Measurements from ENCODE around the gene ANKS1A.
"Not testable (repeated sequence)": the region's sequence is repeated elsewhere in the genome, so short reads cannot be mapped to it uniquely, and the experiment has no call there.

ANKS1A gene
- 18.4 to 21.1 reads per million in 2 donors for total RNA-seq

DNA sequence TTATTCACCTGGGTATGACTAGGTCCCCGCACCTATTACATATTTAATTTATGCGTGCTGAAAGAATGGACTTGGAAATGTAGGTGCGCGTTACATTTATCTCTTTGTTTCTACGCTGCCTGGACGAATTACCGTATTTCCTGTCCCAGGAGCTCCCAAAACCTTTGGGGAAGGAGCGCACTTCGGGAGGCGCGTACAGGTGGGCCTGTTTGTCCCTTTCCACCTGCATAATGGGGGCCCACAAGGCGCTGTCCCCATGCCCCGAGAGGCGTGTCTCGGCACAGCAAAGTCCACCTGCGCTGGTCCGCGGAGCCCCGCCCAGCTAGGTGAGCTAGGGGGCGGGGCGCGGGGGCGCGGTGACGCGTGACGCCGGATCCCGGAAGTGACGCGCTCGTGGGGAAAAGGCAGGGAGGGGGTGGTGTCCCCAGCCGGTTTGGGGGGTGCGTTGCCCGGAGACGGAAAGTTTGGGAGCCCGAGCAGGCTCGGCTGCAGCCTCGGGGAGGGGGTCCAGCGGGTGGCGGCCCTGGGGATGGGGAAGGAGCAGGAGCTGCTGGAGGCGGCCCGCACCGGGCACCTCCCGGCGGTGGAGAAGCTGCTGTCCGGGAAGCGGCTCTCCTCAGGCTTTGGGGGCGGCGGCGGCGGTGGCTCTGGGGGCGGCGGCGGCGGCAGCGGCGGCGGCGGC lies at the start of gene ANKS1A:
ANKS1A (plus strand) TSS at position 382 of the 682 bp plus-strand sequence; CDS start at position 530, 148 bp downstream.
- peak; percentile 82 to 90 (median 88) for DNase-seq

DNA sequence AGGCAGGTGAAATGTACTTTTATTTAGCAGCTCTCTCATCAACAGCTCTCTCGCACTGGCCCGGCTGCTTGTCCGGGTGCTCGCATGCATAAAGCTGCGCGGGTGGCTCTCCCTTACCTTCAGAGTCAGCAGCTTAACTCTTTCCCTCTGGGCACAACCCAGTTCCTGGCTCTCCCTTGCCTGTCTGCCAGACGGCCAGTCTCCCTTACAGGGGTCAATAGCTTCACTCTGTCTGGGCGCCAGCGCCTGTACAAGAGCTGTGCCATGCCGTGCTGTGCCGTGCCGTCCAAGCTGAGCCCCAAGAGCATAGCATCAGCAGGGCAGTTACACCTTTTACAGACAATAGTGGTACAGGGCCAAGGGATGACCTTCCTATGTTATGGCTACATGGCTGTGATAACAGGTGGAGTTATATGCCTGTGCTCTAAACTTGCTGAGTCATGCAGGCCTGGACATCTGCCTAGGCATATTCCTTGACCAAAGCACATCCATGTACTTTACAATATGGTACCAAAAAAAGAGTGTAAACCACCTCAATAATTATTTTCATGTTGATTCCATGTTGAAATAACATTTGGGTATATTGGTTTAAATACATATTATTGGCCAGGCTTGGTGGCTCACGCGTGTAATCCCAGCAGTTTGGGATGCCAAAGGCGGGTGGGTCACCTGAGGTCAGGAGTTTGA lies 49.2 kb upstream of the ANKS1A start:
- DNase-seq = no peak

- DNase-seq = not testable (repeated sequence)
Measured at GRCh38 chr6:34849066-34849465, 40.0 kb upstream of the ANKS1A start.

- DNase-seq = no peak
Measured at GRCh38 chr6:34851361-34851760, 37.7 kb upstream of the ANKS1A start.

GRCh38 chr6:34852406-34853085 lies 36.5 kb upstream of the ANKS1A start:
- DNase-seq = no peak

GRCh38 chr6:34855463-34855862 lies 33.6 kb upstream of the ANKS1A start:
- no peak for DNase-seq

- no peak for DNase-seq
Measured at GRCh38 chr6:34858681-34859080, 30.4 kb upstream of the ANKS1A start.

DNA sequence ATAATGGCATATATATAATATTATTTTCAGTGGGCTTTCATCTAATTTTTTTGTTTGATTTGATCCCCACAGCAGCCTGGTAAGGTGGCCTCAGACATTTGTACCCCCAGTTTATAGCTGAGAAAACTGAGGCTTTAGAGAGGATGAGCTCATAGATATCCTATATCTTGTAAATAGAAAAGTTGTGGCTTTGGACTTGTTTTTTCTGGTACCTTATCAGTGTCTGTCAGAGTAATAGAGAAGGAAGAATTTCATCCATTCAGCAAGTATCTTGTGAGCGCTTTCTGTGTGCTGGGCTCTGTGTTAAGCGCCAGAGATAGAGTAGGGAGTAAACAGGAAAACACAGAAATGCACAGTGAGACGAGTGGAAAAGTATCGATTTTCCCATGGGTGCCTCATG lies 29.1 kb upstream of the ANKS1A start:
- no peak for DNase-seq

GRCh38 chr6:34860776-34861175 lies 28.3 kb upstream of the ANKS1A start:
- DNase-seq = no peak

DNA sequence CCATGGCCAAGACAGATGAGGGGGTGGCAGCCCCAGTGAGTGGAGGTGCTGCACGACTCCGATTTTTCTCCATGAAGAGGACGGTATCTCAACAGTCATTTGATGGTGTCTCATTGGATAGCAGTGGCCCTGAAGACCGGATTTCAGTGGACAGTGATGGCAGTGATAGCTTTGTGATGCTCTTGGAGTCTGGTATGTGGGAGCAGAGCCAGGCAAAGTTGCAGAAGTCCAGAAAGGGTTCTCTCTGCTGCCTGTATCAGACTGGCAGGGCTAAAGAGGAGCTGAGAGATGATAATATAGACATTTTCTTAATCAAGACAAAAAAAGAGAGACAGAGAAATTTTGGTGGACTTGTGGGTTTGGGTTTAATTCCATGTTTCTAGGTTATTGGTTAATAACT lies 25.0 kb upstream of the ANKS1A start:
- DNase-seq = no peak

- DNase-seq = no peak
Measured at GRCh38 chr6:34865107-34865506, 23.9 kb upstream of the ANKS1A start.

- no peak for DNase-seq
Measured at GRCh38 chr6:34866509-34866908, 22.5 kb upstream of the ANKS1A start.

DNA sequence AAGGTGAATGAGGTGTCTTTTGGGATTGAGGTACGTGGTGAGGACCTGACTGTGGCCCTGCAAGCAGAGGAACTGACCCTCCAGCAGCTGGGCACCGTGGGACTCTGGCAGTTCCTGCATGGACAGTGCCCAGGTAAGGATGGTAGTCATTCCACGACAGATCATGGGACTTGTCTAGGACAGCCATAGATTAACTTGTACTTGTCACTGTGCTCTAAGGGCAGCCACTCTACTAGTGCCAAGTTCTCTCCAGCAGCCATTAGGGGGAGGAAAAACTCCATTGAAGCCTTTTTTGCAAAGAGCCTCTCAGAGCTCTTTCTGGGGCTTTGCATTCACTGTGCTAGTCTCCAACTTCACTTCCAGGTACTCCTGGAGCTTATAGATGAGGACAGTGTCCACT lies 21.6 kb upstream of the ANKS1A start:
- DNase-seq = peak in 1 of 5 experiments; percentile 14

- DNase-seq = no peak
Measured at GRCh38 chr6:34871853-34872252, 17.2 kb upstream of the ANKS1A start.

GRCh38 chr6:34872332-34872731 lies 16.7 kb upstream of the ANKS1A start:
- no peak for DNase-seq

DNA sequence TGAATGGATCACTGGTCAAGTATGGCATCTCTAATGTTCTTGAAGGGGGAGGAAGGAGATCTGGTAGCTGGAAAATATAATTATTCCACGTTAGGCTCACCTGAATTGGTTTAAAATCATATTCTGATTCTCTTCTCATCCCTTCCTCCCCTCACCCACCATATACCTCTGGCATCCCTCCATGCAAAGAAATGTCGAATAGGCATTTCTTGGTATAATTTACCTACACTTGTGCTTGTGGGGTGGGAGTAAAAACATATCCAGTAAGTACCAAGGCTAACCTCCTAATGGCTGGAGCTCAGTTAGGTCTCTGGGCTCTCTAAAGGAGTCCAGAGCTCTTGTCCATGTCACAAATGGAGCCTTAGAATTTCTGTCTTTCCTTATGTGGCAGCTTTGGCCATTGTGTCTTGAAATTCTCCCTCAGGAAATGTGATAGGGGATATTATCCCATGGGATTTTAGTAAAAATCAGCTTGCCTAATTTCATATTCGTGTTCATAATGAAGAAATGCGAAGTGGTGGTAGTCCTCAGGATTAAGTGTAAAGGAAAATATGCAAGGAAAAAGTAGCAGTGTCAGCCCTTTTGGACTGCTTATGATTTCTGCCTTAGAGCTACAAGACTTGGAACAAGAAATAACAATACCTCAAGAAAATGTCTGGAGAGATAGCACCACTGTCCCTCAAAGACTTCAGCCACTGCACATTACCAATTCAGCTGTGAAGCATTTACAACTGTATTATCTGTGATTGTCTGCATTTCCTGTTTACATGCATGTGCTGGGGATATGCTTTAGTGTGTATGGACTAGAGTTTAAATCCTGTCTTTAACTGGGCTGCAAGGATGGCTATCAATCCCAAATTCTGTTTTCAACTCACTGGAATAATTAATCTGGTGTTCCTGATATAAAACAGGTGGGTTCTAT lies 13.5 kb upstream of the ANKS1A start:
- no peak for DNase-seq

DNA sequence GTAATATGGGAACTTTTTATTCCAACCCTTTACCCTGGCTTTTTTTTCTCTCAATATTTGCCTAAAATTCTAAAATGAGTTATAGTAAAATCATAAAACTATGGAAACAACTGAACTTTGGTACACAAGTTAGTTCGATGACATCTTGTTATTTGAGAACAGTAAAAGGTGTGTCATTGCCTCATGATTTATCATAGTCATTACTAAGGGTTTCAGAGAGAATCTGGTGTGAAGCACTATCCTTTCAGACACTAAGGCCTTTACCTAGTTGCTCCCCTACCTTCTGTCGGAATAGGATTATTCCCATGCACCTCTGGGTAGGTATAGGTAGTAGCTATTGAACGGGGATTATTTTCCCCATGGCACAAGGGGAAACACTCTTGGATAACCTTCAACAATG lies 12.6 kb upstream of the ANKS1A start:
- DNase-seq = no peak

DNA sequence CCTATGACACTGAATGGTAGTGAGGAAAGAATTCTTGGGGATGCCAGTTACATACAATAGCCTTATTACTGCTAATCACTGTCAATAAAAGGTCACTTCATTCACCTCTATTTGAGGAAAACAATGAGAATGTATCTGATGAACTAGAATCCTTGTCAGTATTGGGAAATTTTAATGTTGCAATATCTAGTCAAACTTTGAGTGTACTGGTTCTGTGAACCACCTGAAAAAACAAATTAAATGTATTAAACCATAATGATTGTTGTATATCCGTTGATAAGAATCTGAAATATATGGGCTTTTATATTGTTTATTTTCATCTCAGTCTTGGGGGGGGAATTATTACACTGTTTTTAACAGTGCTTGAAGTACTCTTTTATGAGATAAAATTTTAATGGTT lies 11.8 kb upstream of the ANKS1A start:
- no peak for DNase-seq

- DNase-seq = no peak
Measured at GRCh38 chr6:34877869-34878485, 11.1 kb upstream of the ANKS1A start.

DNA sequence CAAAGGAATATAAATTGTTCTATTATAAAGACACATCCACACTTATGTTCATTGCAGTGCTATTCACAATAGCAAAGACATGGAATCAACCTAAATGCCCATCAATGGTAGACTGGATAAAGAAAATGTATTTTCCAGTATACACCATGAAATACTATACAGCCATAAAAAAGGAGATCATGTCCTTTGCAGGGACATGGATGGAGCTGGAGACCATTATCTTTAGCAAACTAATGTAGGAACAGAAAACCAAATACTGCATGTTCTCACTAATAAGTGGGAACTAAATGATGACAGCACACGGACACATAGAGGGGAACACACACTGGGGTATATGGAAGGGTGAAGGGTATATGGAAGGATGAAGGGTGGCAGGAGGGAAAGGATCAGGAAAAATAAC lies 5.0 kb upstream of the ANKS1A start:
- DNase-seq = not testable (repeated sequence)

- DNase-seq = no peak
Measured at GRCh38 chr6:34884996-34885395, 4.1 kb upstream of the ANKS1A start.

- not testable (repeated sequence) for DNase-seq
Measured at GRCh38 chr6:34885837-34886236, 3.2 kb upstream of the ANKS1A start.
